HL-60 (cell line): ENCODE measurements around the gene SLC35F6.

ENCODE experiments used
- DNase-seq, 2 experiments: peaks; one replicate each; pipeline ENCODE4 v3.0.0-alpha.2; 2010 to 2020; ENCODE audit warnings: low read depth in 1 of 2, low spot score in 1 of 2
- H3K27ac ChIP-seq: fragments of 250-450 bp; sonication (Bioruptor Pico); replicated peaks from 2 replicates; pipeline ENCODE4 v1.5.1; 2020; ENCODE audit warnings: mild to moderate bottlenecking, moderate library complexity
- H3K27me3 ChIP-seq: fragments of 250-450 bp; sonication (Bioruptor Pico); 2 replicates; pipeline ENCODE4 v1.5.1; 2021; ENCODE audit warnings: mild to moderate bottlenecking, moderate library complexity; ENCODE audit not compliant: insufficient read depth, poor library complexity, severe bottlenecking
- H3K4me3 ChIP-seq: replicated peaks from 2 replicates; pipeline ENCODE4 v1.5.1; 2011; ENCODE audit warnings: mild to moderate bottlenecking, control low read depth, low read length; ENCODE audit not compliant: insufficient read depth
- GABPA ChIP-seq: IDR thresholded peaks from 2 replicates; pipeline ENCODE4 v1.6.1; 2012; ENCODE audit warnings: low read depth
- POLR2AphosphoS5 ChIP-seq: IDR thresholded peaks from 2 replicates; pipeline ENCODE4 v1.6.1; 2012; ENCODE audit warnings: low read depth
- SPI1 ChIP-seq: IDR thresholded peaks from 2 replicates; pipeline ENCODE4 v1.6.1; 2012; ENCODE audit warnings: low read depth, mild to moderate bottlenecking, borderline replicate concordance
- TF ChIP-seq, protein P1 (sequence below): IDR thresholded peaks from one replicate; pipeline ENCODE4 v1.5.1; 2011; ENCODE audit warnings: low read length, control low read depth, inconsistent platforms; ENCODE audit not compliant: insufficient read depth
- TF ChIP-seq, protein P2 (sequence below): IDR thresholded peaks from 2 replicates; pipeline ENCODE4 v1.6.1; 2012; ENCODE audit warnings: low read depth; ENCODE audit not compliant: insufficient replicate concordance

The SLC35F6 gene

DNA sequence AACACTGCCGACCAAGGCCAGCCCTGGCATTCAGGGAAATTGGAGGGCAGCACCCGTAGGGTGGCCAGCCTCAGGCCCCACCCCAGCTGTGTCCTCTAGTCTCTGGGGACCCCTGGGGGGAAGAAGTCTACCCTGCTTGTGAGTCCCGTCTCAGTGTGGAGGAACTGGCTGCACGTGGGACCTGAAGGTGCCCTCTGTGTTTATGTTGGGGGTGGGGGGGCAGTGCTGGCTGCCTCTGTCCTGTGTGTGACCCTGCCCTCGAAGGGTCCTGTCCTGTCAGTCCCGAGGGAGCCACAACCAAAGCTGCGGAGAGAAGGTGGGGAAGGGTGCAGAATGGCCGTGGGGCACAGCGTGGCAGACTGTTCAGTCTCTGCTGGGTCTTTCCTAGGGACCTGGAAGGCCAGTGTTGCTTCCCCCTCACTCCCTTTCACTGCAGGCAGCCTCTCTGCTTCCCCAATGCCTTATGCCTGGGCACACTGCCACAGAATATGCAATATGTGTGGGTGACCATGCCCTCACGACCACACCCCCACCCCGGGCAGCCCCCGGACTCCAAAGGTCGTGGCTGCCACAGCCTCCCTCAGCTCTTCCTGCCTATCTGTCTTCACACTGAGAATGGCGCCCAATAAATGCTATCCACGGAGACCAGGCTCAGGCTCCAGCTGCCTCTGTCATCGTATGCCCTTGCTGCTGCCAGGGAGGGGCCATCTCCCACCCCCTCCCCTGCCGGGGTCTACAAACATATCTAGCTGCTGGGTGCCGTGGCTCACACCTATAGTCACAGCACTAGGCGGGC, 33.3 kb upstream of the SLC35F6 start:
- H3K4me3 ChIP-seq, result no peak overlapping the region
- H3K27ac ChIP-seq, result no peak overlapping the region
- peaks cover 14% of the 10 kb centered on the region for H3K27me3 ChIP-seq
- TF ChIP-seq POLR2AphosphoS5 (no peak), SPI1 (no peak)
- TF ChIP-seq, protein P1, sequence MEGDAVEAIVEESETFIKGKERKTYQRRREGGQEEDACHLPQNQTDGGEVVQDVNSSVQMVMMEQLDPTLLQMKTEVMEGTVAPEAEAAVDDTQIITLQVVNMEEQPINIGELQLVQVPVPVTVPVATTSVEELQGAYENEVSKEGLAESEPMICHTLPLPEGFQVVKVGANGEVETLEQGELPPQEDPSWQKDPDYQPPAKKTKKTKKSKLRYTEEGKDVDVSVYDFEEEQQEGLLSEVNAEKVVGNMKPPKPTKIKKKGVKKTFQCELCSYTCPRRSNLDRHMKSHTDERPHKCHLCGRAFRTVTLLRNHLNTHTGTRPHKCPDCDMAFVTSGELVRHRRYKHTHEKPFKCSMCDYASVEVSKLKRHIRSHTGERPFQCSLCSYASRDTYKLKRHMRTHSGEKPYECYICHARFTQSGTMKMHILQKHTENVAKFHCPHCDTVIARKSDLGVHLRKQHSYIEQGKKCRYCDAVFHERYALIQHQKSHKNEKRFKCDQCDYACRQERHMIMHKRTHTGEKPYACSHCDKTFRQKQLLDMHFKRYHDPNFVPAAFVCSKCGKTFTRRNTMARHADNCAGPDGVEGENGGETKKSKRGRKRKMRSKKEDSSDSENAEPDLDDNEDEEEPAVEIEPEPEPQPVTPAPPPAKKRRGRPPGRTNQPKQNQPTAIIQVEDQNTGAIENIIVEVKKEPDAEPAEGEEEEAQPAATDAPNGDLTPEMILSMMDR, result no peak
- TF ChIP-seq, protein P2, sequence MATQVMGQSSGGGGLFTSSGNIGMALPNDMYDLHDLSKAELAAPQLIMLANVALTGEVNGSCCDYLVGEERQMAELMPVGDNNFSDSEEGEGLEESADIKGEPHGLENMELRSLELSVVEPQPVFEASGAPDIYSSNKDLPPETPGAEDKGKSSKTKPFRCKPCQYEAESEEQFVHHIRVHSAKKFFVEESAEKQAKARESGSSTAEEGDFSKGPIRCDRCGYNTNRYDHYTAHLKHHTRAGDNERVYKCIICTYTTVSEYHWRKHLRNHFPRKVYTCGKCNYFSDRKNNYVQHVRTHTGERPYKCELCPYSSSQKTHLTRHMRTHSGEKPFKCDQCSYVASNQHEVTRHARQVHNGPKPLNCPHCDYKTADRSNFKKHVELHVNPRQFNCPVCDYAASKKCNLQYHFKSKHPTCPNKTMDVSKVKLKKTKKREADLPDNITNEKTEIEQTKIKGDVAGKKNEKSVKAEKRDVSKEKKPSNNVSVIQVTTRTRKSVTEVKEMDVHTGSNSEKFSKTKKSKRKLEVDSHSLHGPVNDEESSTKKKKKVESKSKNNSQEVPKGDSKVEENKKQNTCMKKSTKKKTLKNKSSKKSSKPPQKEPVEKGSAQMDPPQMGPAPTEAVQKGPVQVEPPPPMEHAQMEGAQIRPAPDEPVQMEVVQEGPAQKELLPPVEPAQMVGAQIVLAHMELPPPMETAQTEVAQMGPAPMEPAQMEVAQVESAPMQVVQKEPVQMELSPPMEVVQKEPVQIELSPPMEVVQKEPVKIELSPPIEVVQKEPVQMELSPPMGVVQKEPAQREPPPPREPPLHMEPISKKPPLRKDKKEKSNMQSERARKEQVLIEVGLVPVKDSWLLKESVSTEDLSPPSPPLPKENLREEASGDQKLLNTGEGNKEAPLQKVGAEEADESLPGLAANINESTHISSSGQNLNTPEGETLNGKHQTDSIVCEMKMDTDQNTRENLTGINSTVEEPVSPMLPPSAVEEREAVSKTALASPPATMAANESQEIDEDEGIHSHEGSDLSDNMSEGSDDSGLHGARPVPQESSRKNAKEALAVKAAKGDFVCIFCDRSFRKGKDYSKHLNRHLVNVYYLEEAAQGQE, result no peak
- no peak for DNase-seq

DNA sequence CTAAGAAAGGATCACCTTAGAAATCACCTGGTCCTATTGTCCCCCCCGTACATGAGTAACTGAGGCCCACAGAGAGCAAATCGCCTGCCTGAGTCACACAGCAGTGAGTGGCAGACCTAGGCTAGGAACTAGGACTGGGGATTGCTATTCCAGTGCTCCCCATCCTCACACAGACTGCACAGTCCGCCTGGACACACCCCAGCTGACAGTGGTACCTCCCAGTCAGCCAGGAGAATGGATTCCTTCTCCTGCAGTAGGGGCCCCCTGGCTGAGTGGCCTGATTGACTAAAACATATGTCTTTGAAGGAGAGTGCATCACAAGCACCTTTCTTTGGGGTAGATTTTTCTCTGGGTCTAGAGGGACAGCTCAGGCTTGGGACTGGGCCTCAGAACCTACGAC, 32.4 kb upstream of the SLC35F6 start:
- H3K4me3 ChIP-seq, result no peak overlapping the region
- peaks cover 14% of the 10 kb centered on the region for H3K27me3 ChIP-seq
- H3K27ac ChIP-seq, result no peak overlapping the region
- no peak for DNase-seq
- no peak for TF ChIP-seq SPI1
- TF ChIP-seq, protein P1, result no peak
- TF ChIP-seq, protein P2, result no peak
- no peak for TF ChIP-seq GABPA
- TF ChIP-seq POLR2AphosphoS5, result no peak

DNA sequence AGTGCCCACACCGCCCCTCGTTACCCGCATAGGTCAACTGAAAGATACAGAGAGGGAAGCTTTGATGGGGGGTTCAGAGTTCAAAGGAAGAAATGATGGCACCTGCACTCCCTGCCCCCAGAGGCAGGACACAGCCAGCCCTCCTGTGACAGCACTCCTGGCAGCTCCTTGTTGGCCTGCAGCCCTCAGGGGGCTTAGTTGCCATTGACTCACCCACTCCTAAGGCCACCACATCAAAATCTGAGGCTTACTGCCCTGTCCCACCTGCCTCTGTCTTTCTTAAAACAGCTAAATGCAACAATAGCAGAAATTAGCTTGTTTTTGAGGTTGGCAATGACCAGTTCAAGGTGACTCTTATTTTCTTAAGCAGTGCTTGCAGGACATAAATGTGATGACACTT, 31.6 kb upstream of the SLC35F6 start:
- DNase-seq, result no peak
- Histone ChIP-seq H3K27me3 (peaks cover 15% of the 10 kb centered on the region), H3K27ac (no peak overlapping the region), H3K4me3 (no peak overlapping the region)
- TF ChIP-seq SPI1 (no peak), POLR2AphosphoS5 (no peak), GABPA (no peak)
- TF ChIP-seq, protein P2, result no peak
- TF ChIP-seq, protein P1, result no peak
